ENCODE results near the gene IL10RB.

- TF ChIP-seq CTCF (IDR thresholded peaks at IDR 0.05) (no peak), POLR2A (IDR thresholded peaks at IDR 0.05) (no peak)
Measured at GRCh38 chr21:33228455-33228854, 37.7 kb upstream of the IL10RB start.

Data from body of pancreas (tissue), 4 donors.